Measurements from ENCODE around the gene CSMD2. TPM values are rescaled to one million over a fixed set of nuclear protein-coding genes. Genes with fewer than 3 reads are reported as not detected.
"Not testable (repeated sequence)": the region's sequence is repeated elsewhere in the genome, so short reads cannot be mapped to it uniquely, and the experiment has no call there.

Gene CSMD2
- total and polyA plus RNA-seq, 4 donors = 0.25 to 2.4 (median 1.7) TPM

DNA sequence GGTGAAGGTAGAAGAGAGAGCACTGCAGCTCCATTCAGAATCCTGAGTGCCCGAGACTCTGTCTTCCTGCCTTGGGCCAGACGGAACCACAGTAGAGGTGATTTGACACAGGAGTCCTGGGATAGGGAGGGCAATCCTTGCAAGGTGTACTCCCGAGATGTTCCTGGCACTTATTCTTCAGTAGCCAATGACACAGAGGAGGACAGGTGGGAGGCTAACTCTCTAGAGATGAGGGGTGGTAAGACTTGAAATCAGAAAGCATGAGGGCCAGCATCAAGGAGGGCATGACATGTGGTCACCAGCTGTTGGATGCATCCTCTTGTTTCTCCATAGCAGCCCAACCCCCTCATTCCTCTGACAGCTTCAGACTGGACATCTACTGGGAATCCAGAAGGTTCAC, 56.3 kb downstream of the CSMD2 start:
- WGBS, 2 donors = 88 to 89% methylated on average over 3 of the region's 3 CpGs
- Histone ChIP-seq H3K36me3 (ENCODE audit: control insufficient read depth in 1 of 2, insufficient read depth in 2 of 2, low read length in 1 of 2) (no peaks in the 10 kb centered on the region), H3K27me3 (ENCODE audit: control insufficient read depth in 1 of 2, insufficient read depth in 2 of 2, low read length in 1 of 2) (no peaks in the 10 kb centered on the region), H3K4me3 (ENCODE audit: low read length in 2 of 2) (no peak overlapping the region), H3K9me3 (ENCODE audit: control insufficient read depth, low read length) (peaks cover under 1% of the 10 kb centered on the region), H3K4me1 (ENCODE audit: control insufficient read depth in 1 of 2, insufficient read depth in 2 of 2, low read length in 2 of 2) (no peaks in the 10 kb centered on the region), H3K27ac (ENCODE audit: low read depth in 1 of 2, low read length in 2 of 2) (no peak overlapping the region)
- intact Hi-C loops (cut with DNase I) = no loop called here
- DNase-seq = no peak
- ATAC-seq (ENCODE audit: low FRiP score) = no peak

GRCh38 chr1:34108269-34108668, 56.8 kb downstream of the CSMD2 start:
- Histone ChIP-seq H3K27me3 (ENCODE audit: control insufficient read depth in 1 of 2, insufficient read depth in 2 of 2, low read length in 1 of 2) (no peaks in the 10 kb centered on the region), H3K4me3 (ENCODE audit: low read length in 2 of 2) (no peak overlapping the region), H3K9me3 (ENCODE audit: control insufficient read depth, low read length) (no peaks in the 10 kb centered on the region), H3K4me1 (ENCODE audit: control insufficient read depth in 1 of 2, insufficient read depth in 2 of 2, low read length in 2 of 2) (no peaks in the 10 kb centered on the region), H3K27ac (ENCODE audit: low read depth in 1 of 2, low read length in 2 of 2) (no peak overlapping the region), H3K36me3 (ENCODE audit: control insufficient read depth in 1 of 2, insufficient read depth in 2 of 2, low read length in 1 of 2) (no peaks in the 10 kb centered on the region)
- DNase-seq (no peak), ATAC-seq (ENCODE audit: low FRiP score) (no peak)
- intact Hi-C loops (cut with DNase I) = no loop called here
- WGBS, 2 donors = 76 to 77% methylated on average over 2 of the region's 2 CpGs

- H3K9me3 ChIP-seq (ENCODE audit: control insufficient read depth, low read length) = no peaks in the 10 kb centered on the region
- no peak for ATAC-seq (ENCODE audit: low FRiP score)
- peaks cover 2 to 4% of the 10 kb centered on the region in 2 donors for H3K4me1 ChIP-seq (ENCODE audit: control insufficient read depth in 1 of 2, insufficient read depth in 2 of 2, low read length in 2 of 2)
Measured at GRCh38 chr1:34101151-34101550, 63.9 kb downstream of the CSMD2 start.

GRCh38 chr1:34100332-34100731, 64.7 kb downstream of the CSMD2 start:
- WGBS, 2 donors = 73 to 78% methylated on average over 5 of the region's 5 CpGs
- no peak overlapping the region for H3K27ac ChIP-seq (ENCODE audit: low read depth in 1 of 2, low read length in 2 of 2)
- ATAC-seq (ENCODE audit: low FRiP score) (no peak), DNase-seq (no peak)
- no peaks in the 10 kb centered on the region for H3K36me3 ChIP-seq (ENCODE audit: control insufficient read depth in 1 of 2, insufficient read depth in 2 of 2, low read length in 1 of 2)
- peaks cover 2 to 4% of the 10 kb centered on the region in 2 donors for H3K4me1 ChIP-seq (ENCODE audit: control insufficient read depth in 1 of 2, insufficient read depth in 2 of 2, low read length in 2 of 2)
- intact Hi-C loops (cut with DNase I) = no loop called here
- H3K9me3 ChIP-seq (ENCODE audit: control insufficient read depth, low read length) = no peaks in the 10 kb centered on the region
- no peak overlapping the region for H3K4me3 ChIP-seq (ENCODE audit: low read length in 2 of 2)
- H3K27me3 ChIP-seq (ENCODE audit: control insufficient read depth in 1 of 2, insufficient read depth in 2 of 2, low read length in 1 of 2) = no peaks in the 10 kb centered on the region

More at GRCh38 chr1:34101151-34101550, 63.9 kb downstream of the CSMD2 start:
- no peak for DNase-seq
- Histone ChIP-seq H3K27ac (ENCODE audit: low read depth in 1 of 2, low read length in 2 of 2) (peak overlapping the region in 1 of 2 donors; percentile 48), H3K27me3 (ENCODE audit: control insufficient read depth in 1 of 2, insufficient read depth in 2 of 2, low read length in 1 of 2) (no peaks in the 10 kb centered on the region), H3K4me3 (ENCODE audit: low read length in 2 of 2) (no peak overlapping the region), H3K36me3 (ENCODE audit: control insufficient read depth in 1 of 2, insufficient read depth in 2 of 2, low read length in 1 of 2) (no peaks in the 10 kb centered on the region)
- intact Hi-C loops (cut with DNase I) = no loop called here
- 16 to 31% methylated on average over 1 of the region's 1 CpG for WGBS, 2 donors

GRCh38 chr1:34092399-34092798, 72.6 kb downstream of the CSMD2 start:
- ATAC-seq (ENCODE audit: low FRiP score); H3K4me3 ChIP-seq (ENCODE audit: low read length in 2 of 2); H3K4me1 ChIP-seq (ENCODE audit: control insufficient read depth in 1 of 2, insufficient read depth in 2 of 2, low read length in 2 of 2); H3K27ac ChIP-seq (ENCODE audit: low read depth in 1 of 2, low read length in 2 of 2); H3K36me3 ChIP-seq (ENCODE audit: control insufficient read depth in 1 of 2, insufficient read depth in 2 of 2, low read length in 1 of 2); H3K9me3 ChIP-seq (ENCODE audit: control insufficient read depth, low read length); H3K27me3 ChIP-seq (ENCODE audit: control insufficient read depth in 1 of 2, insufficient read depth in 2 of 2, low read length in 1 of 2); intact Hi-C loops (cut with DNase I); DNase-seq: not testable (repeated sequence)
- WGBS, 2 donors = 91 to 95% methylated on average over 14 to 19 of the region's 27 CpGs

DNA sequence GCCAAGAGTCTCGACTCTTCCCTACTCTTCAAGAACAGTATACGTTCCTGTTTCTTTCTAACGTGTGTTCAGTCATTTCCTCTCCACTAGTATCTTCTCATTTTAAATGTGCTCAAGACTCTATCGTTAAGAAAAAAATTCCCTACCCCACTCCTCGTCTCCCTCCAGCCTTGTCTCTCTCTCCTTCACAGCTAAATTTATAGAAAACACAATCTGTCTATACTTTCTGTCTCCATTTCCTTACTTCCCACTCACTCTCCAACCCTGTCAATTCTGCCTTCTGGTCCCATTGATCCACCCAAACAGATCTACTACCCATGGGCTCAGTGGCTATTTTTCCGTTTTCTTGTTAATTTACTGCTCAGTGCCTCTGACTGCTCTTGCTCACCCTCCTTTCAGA, 75.3 kb downstream of the CSMD2 start:
- H3K27ac ChIP-seq (ENCODE audit: low read depth in 1 of 2, low read length in 2 of 2) = no peak overlapping the region
- intact Hi-C loops (cut with DNase I) = no loop called here
- DNase-seq = no peak
- no peaks in the 10 kb centered on the region for H3K9me3 ChIP-seq (ENCODE audit: control insufficient read depth, low read length)
- 82 to 84% methylated on average over 6 of the region's 6 CpGs for WGBS, 2 donors
- H3K4me3 ChIP-seq (ENCODE audit: low read length in 2 of 2) = no peak overlapping the region
- H3K27me3 ChIP-seq (ENCODE audit: control insufficient read depth in 1 of 2, insufficient read depth in 2 of 2, low read length in 1 of 2) = no peaks in the 10 kb centered on the region
- no peak for ATAC-seq (ENCODE audit: low FRiP score)
- H3K4me1 ChIP-seq (ENCODE audit: control insufficient read depth in 1 of 2, insufficient read depth in 2 of 2, low read length in 2 of 2) = no peaks in the 10 kb centered on the region
- H3K36me3 ChIP-seq (ENCODE audit: control insufficient read depth in 1 of 2, insufficient read depth in 2 of 2, low read length in 1 of 2) = no peaks in the 10 kb centered on the region

DNA sequence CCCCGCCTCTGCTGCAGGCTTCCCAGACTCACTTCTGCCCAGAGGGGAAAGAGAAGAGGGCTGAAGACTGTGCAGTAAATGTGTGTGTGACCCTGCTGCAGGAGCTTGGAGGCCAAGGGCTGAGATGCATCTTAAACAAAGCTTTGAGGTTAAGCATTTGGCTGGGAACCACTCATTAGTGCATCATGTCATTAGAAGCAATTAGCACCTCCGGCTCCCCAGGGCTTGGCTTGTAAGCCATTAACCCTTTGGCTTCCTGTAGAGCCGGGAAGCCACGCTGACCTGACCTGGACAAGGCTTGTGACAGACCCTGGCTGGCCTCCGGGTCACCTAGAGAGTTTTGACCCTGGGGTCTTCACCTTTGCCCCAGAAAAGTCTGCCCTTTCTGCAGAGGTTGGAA, 77.0 kb downstream of the CSMD2 start:
- Histone ChIP-seq H3K27me3 (ENCODE audit: control insufficient read depth in 1 of 2, insufficient read depth in 2 of 2, low read length in 1 of 2) (no peaks in the 10 kb centered on the region), H3K4me3 (ENCODE audit: low read length in 2 of 2) (no peak overlapping the region), H3K9me3 (ENCODE audit: control insufficient read depth, low read length) (no peaks in the 10 kb centered on the region), H3K27ac (ENCODE audit: low read depth in 1 of 2, low read length in 2 of 2) (no peak overlapping the region), H3K36me3 (ENCODE audit: control insufficient read depth in 1 of 2, insufficient read depth in 2 of 2, low read length in 1 of 2) (no peaks in the 10 kb centered on the region), H3K4me1 (ENCODE audit: control insufficient read depth in 1 of 2, insufficient read depth in 2 of 2, low read length in 2 of 2) (no peaks in the 10 kb centered on the region)
- DNase-seq = no peak
- 23 to 31% methylated on average over 5 of the region's 5 CpGs for WGBS, 2 donors
- ATAC-seq (ENCODE audit: low FRiP score) = no peak
- intact Hi-C loops (cut with DNase I) = no loop called here

DNA sequence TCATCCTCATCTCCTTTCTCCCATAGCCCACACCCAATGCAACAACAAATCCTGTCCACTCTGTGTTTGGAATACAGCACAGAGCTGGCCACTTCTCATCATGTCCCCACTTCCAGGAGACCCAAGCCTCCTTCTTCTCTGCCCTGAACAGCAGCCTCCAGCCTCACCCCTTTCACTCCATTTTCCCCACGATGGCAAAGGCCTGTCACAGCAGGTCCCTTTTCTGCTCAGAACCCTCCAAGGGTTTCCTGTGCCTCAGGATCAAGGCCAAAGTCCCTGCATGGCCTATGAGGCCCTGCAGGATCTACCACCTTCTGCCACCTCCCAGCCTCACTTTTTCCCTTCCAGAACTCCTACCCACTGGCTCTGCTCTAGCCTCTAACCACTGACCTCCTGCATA, 78.5 kb downstream of the CSMD2 start:
- WGBS, 2 donors = 67% methylated on average over 1 of the region's 1 CpG
- no peak overlapping the region for H3K4me3 ChIP-seq (ENCODE audit: low read length in 2 of 2)
- no peak for ATAC-seq (ENCODE audit: low FRiP score)
- no peaks in the 10 kb centered on the region for H3K27me3 ChIP-seq (ENCODE audit: control insufficient read depth in 1 of 2, insufficient read depth in 2 of 2, low read length in 1 of 2)
- H3K4me1 ChIP-seq (ENCODE audit: control insufficient read depth in 1 of 2, insufficient read depth in 2 of 2, low read length in 2 of 2) = no peaks in the 10 kb centered on the region
- intact Hi-C loops (cut with DNase I) = no loop called here
- no peak overlapping the region for H3K27ac ChIP-seq (ENCODE audit: low read depth in 1 of 2, low read length in 2 of 2)
- H3K36me3 ChIP-seq (ENCODE audit: control insufficient read depth in 1 of 2, insufficient read depth in 2 of 2, low read length in 1 of 2) = no peaks in the 10 kb centered on the region
- no peak for DNase-seq
- no peaks in the 10 kb centered on the region for H3K9me3 ChIP-seq (ENCODE audit: control insufficient read depth, low read length)

- no peaks in the 10 kb centered on the region for H3K9me3 ChIP-seq (ENCODE audit: control insufficient read depth, low read length)
- no peaks in the 10 kb centered on the region for H3K27me3 ChIP-seq (ENCODE audit: control insufficient read depth in 1 of 2, insufficient read depth in 2 of 2, low read length in 1 of 2)
- ATAC-seq (ENCODE audit: low FRiP score) (no peak), DNase-seq (no peak)
- H3K4me1 ChIP-seq (ENCODE audit: control insufficient read depth in 1 of 2, insufficient read depth in 2 of 2, low read length in 2 of 2) = no peaks in the 10 kb centered on the region
- H3K4me3 ChIP-seq (ENCODE audit: low read length in 2 of 2) = no peak overlapping the region
- intact Hi-C loops (cut with DNase I) = no loop called here
- no peaks in the 10 kb centered on the region for H3K36me3 ChIP-seq (ENCODE audit: control insufficient read depth in 1 of 2, insufficient read depth in 2 of 2, low read length in 1 of 2)
- H3K27ac ChIP-seq (ENCODE audit: low read depth in 1 of 2, low read length in 2 of 2) = no peak overlapping the region
- WGBS, 2 donors = 67 to 73% methylated on average over 2 of the region's 2 CpGs
Measured at GRCh38 chr1:34083974-34084373, 81.1 kb downstream of the CSMD2 start.
